CD8-positive, alpha-beta memory T cell (primary cell): Measurements from ENCODE around the gene RECQL. TPM values are rescaled to one million over a fixed set of nuclear protein-coding genes. Genes with fewer than 3 reads are reported as not detected.
A peak's percentile ranks its signal among the peaks of the same experiment; 100 is the strongest.
"Not testable (repeated sequence)": the region's sequence is repeated elsewhere in the genome, so short reads cannot be mapped to it uniquely, and the experiment has no call there.

Experiments used
- CTCF ChIA-PET: fragments of 350-600 bp; sonication (Branson Sonifier 250); formaldehyde crosslinking; loops from one replicate; lab custom pipeline; 2021; ENCODE audit warnings: antibody characterized with exemption; lab: Charles Lee
- POLR2A ChIA-PET: fragments of 350-600 bp; sonication (Branson Sonifier 250); formaldehyde crosslinking; loops from one replicate; lab custom pipeline; 2021; ENCODE audit warnings: antibody characterized with exemption; lab: Charles Lee
- DNase-seq, 5 donors: peaks; one replicate each; pipeline versions ENCODE4 v3.0.0 to v3.0.0-alpha.2; 2020 to 2022; ENCODE audit warnings: mixed read lengths in 1 of 5
- H3K27ac ChIP-seq: one replicate; pipeline ENCODE4 v1.7.0; 2013; ENCODE audit warnings: low read depth, mild to moderate bottlenecking, low read length, moderate library complexity
- H3K27me3 ChIP-seq: 2 replicates; pipeline ENCODE4 v1.7.0; 2013; ENCODE audit warnings: low read length, mild to moderate bottlenecking; ENCODE audit not compliant: insufficient read depth, poor library complexity, severe bottlenecking
- H3K36me3 ChIP-seq: 2 replicates; pipeline ENCODE4 v1.7.0; 2013; ENCODE audit warnings: mild to moderate bottlenecking, low read length, moderate library complexity; ENCODE audit not compliant: insufficient read depth
- H3K4me1 ChIP-seq: 2 replicates; pipeline ENCODE4 v1.7.0; 2013; ENCODE audit warnings: mild to moderate bottlenecking, low read length, moderate library complexity; ENCODE audit not compliant: insufficient read depth
- H3K4me3 ChIP-seq: 2 replicates; pipeline ENCODE4 v1.7.0; 2013; ENCODE audit warnings: mild to moderate bottlenecking, low read length
- H3K9me3 ChIP-seq: 2 replicates; pipeline ENCODE4 v1.7.0; 2013; ENCODE audit warnings: mild to moderate bottlenecking, low read length
- H3K27ac Mint-ChIP-seq, 8 donors: one replicate each; pipeline ENCODE4 v1.8.0; 2020 to 2021; ENCODE audit warnings: mixed read lengths in 8 of 8, mild to moderate bottlenecking in 6 of 8, inconsistent platforms in 3 of 8, moderate library complexity in 3 of 8
- H3K27me3 Mint-ChIP-seq, 2 donors: one replicate each; pipeline ENCODE4 v1.8.0; 2020 to 2021; ENCODE audit warnings: mixed read lengths in 2 of 2, mild to moderate bottlenecking in 1 of 2, moderate library complexity in 1 of 2
- H3K36me3 Mint-ChIP-seq, 3 donors: one replicate each; pipeline ENCODE4 v1.8.0; 2020 to 2021; ENCODE audit warnings: mixed read lengths in 3 of 3, inconsistent platforms in 1 of 3, mild to moderate bottlenecking in 1 of 3
- H3K4me1 Mint-ChIP-seq, 3 donors: one replicate each; pipeline ENCODE4 v1.8.0; 2020 to 2021; ENCODE audit warnings: mixed read lengths in 3 of 3, inconsistent platforms in 1 of 3, mild to moderate bottlenecking in 1 of 3
- H3K4me3 Mint-ChIP-seq, 7 donors: one replicate each; pipeline ENCODE4 v1.8.0; 2020 to 2021; ENCODE audit warnings: mixed read lengths in 7 of 7, mild to moderate bottlenecking in 6 of 7, moderate library complexity in 4 of 7, inconsistent platforms in 2 of 7
- H3K9me3 Mint-ChIP-seq, 5 donors: one replicate each; pipeline ENCODE4 v1.8.0; 2020 to 2022; ENCODE audit warnings: mixed read lengths in 5 of 5, mild to moderate bottlenecking in 3 of 5, moderate library complexity in 2 of 5, inconsistent platforms in 1 of 5
- polyA plus RNA-seq: library from polyadenylated mRNA; unstranded; fragments of 300-500 nt; fragmentation: Illumina TruSeq; gene quantifications from one replicate; pipeline ENCODE4 v1.2.3, GENCODE V29; 2021
- total RNA-seq, 2 experiments: library from RNA; stranded (reverse); gene quantifications; one replicate each; pipeline ENCODE4 v1.2.3, GENCODE V29; 2021

Gene RECQL
- total and polyA plus RNA-seq, 3 experiments from 2014 or later: 87.3 to 101 (median 95.1) TPM

- Mint-ChIP-seq H3K27me3 (no peaks in the 10 kb centered on the region), H3K4me1 (no peaks in the 10 kb centered on the region), H3K27ac (no peak overlapping the region), H3K4me3 (no peak overlapping the region), H3K36me3 (peaks cover 0 to 1% (median 0%) of the 10 kb centered on the region in 3 donors), H3K9me3 (no peaks in the 10 kb centered on the region)
- ChIA-PET POLR2A (no interaction called here), CTCF (interaction anchor here (0.5 kb wide), 1 partner anchor 401 kb away, joined by 3 read pairs; no protein-coding TSS in a partner anchor)
- H3K27ac ChIP-seq: no peak overlapping the region
- no peaks in the 10 kb centered on the region for H3K4me1 ChIP-seq
- H3K4me3 ChIP-seq: no peak overlapping the region
- H3K9me3 ChIP-seq: no peaks in the 10 kb centered on the region
- DNase-seq: no peak
- no peaks in the 10 kb centered on the region for H3K27me3 ChIP-seq
- no peaks in the 10 kb centered on the region for H3K36me3 ChIP-seq
These were observed 73.2 kb downstream of the RECQL start for GRCh38 chr12:21428241-21428640.

GRCh38 chr12:21419009-21419699 lies 82.3 kb downstream of the RECQL start:
- CTCF ChIA-PET: not testable (repeated sequence)
- H3K27me3 Mint-ChIP-seq: peaks cover 8 to 29% of the 10 kb centered on the region in 2 donors

More at GRCh38 chr12:21419009-21419699, 82.3 kb downstream of the RECQL start:
- H3K27ac ChIP-seq: peak overlapping the region; percentile 31
- H3K9me3 ChIP-seq, H3K36me3 Mint-ChIP-seq, H3K4me1 ChIP-seq, H3K27me3 ChIP-seq, H3K4me3 ChIP-seq, H3K4me1 Mint-ChIP-seq, H3K4me3 Mint-ChIP-seq, H3K36me3 ChIP-seq, H3K27ac Mint-ChIP-seq, POLR2A ChIA-PET, H3K9me3 Mint-ChIP-seq, DNase-seq: not testable (repeated sequence)

Other genes with a start within 250 kb of the RECQL start
- gene SLCO1A2, start 166.7 kb downstream of the RECQL start, total RNA-seq: under 1 TPM in 1 of 2 experiments, not detected in 1; 0.07 TPM
- gene SLCO1A2, start 166.7 kb downstream of the RECQL start, polyA plus RNA-seq: not detected
- not detected for gene IAPP, start 128.7 kb downstream of the RECQL start, total RNA-seq
- gene IAPP, start 128.7 kb downstream of the RECQL start, polyA plus RNA-seq: not detected
- 10 to 100 TPM; 26.6 to 29.3 TPM for gene PYROXD1, start 64.0 kb downstream of the RECQL start, total RNA-seq
- 25.0 TPM for gene PYROXD1, start 64.0 kb downstream of the RECQL start, polyA plus RNA-seq
- gene GOLT1B, start 154 bp upstream of the RECQL start, total RNA-seq: 10 to 100 TPM; 48.1 to 52.3 TPM
- gene GOLT1B, start 154 bp upstream of the RECQL start, polyA plus RNA-seq: 25.8 TPM
- gene SPX, start 24.7 kb upstream of the RECQL start, total RNA-seq: under 1 TPM; 0.28 to 0.64 TPM
- not detected for gene SPX, start 24.7 kb upstream of the RECQL start, polyA plus RNA-seq
- not detected for gene GYS2, start 103.2 kb upstream of the RECQL start, total RNA-seq
- gene GYS2, start 103.2 kb upstream of the RECQL start, polyA plus RNA-seq: not detected
- 1,000 to 10,000 TPM; 1,700 to 1,721 TPM for gene LDHB, start 156.2 kb upstream of the RECQL start, total RNA-seq
- 1,224 TPM for gene LDHB, start 156.2 kb upstream of the RECQL start, polyA plus RNA-seq